Uterus (tissue), 4 donors: ENCODE measurements around the gene AIMP1. TPM values are rescaled to one million over a fixed set of nuclear protein-coding genes. Genes with fewer than 3 reads are reported as not detected.
"Not testable (repeated sequence)": the region's sequence is repeated elsewhere in the genome, so short reads cannot be mapped to it uniquely, and the experiment has no call there.

Experiments
- DNase-seq, 2 donors: peaks; one replicate each; pipeline ENCODE4 v3.0.0-alpha.2; 2019 to 2020
- H3K27ac ChIP-seq, 2 donors: fragments of 200-600 bp; sonication (generic); 1 replicate in 1 of 2; 2 replicates in 1 of 2; pipeline ENCODE4 v1.5.1; 2016 to 2018
- H3K27me3 ChIP-seq, 2 donors: fragments of 200-600 bp; sonication (generic); one replicate each; pipeline ENCODE4 v1.5.1; 2018 to 2019; ENCODE audit warnings: control low read depth in 1 of 2
- H3K36me3 ChIP-seq, 2 donors: fragments of 200-600 bp; sonication (generic); one replicate each; pipeline ENCODE4 v1.5.1; 2019; ENCODE audit warnings: control low read depth in 1 of 2
- H3K4me1 ChIP-seq, 2 donors: fragments of 200-600 bp; sonication (generic); one replicate each; pipeline ENCODE4 v1.5.1; 2018 to 2019; ENCODE audit warnings: control low read depth in 1 of 2
- H3K4me3 ChIP-seq, 2 donors: fragments of 200-600 bp; sonication (generic); 1 replicate in 1 of 2; 2 replicates in 1 of 2; pipeline ENCODE4 v1.5.1; 2018 to 2019; ENCODE audit warnings: mild to moderate bottlenecking in 1 of 2
- H3K9me3 ChIP-seq, 2 donors: fragments of 200-600 bp; sonication (generic); one replicate each; pipeline ENCODE4 v1.5.1; 2019; ENCODE audit warnings: control low read depth in 1 of 2
- POLR2A ChIP-seq, 2 donors: fragments of 450-650 bp; IDR thresholded peaks; one replicate each; pipeline ENCODE4 v1.6.1; 2016; ENCODE audit warnings: antibody characterized with exemption in 2 of 2, mild to moderate bottlenecking in 1 of 2, moderate library complexity in 1 of 2
- intact Hi-C: fragments of 100-400 bp; cut with DNase I; formaldehyde crosslinking; loops from one replicate; pipeline ENCODE4 v1.15.1; 2023; ENCODE audit warnings: low total_unique reads
- total RNA-seq, 4 donors: library from RNA; depleted of rRNA in 3 of 4; stranded (reverse); fragments of >200 nt in 3 of 4; gene quantifications; one replicate each; pipeline versions ENCODE4 v1.1.0 to v1.2.4, GENCODE V29; 2014 to 2023
- TF ChIP-seq, protein P1 (sequence below), 4 experiments: fragments of 200-600 bp in 2 of 4; fragments of 450-650 bp in 2 of 4; sonication (generic) in 2 of 4; IDR thresholded peaks; one replicate each; pipeline ENCODE4 v1.5.1; 2016 to 2019; ENCODE audit warnings: antibody characterized with exemption in 4 of 4, mild to moderate bottlenecking in 2 of 4, moderate library complexity in 1 of 4
- donor health status: DM: yes; HTN: yes; CAD: no.

Gene AIMP1
- total RNA-seq, 4 donors from 2014 or later: 15.1 to 42.4 (median 29.3) TPM

DNA sequence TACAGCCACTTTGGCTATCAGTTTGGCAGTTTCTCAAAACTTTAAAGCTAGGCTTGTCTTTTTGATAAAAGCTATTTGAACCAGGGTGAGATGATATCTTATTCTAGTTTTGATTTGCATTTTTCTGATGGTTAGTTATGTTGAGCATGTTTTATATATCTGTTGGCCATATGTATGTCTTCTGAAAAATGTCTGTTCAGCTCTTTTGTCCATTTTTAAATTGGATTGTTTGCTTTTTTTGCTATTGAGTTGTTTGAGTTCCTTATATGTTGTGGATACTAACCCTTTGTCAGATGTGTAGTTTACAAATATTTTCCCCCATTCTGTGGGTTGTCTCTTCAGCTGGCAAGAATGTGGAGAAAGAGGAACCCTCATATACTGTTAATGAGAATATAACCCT is 63.8 kb downstream of the AIMP1 start:
- Histone ChIP-seq H3K4me3 (no peak overlapping the region), H3K27ac (no peak overlapping the region), H3K27me3 (no peaks in the 10 kb centered on the region), H3K36me3 (no peaks in the 10 kb centered on the region), H3K9me3 (no peaks in the 10 kb centered on the region), H3K4me1 (no peaks in the 10 kb centered on the region)
- no peak for DNase-seq
- TF ChIP-seq, protein P1, sequence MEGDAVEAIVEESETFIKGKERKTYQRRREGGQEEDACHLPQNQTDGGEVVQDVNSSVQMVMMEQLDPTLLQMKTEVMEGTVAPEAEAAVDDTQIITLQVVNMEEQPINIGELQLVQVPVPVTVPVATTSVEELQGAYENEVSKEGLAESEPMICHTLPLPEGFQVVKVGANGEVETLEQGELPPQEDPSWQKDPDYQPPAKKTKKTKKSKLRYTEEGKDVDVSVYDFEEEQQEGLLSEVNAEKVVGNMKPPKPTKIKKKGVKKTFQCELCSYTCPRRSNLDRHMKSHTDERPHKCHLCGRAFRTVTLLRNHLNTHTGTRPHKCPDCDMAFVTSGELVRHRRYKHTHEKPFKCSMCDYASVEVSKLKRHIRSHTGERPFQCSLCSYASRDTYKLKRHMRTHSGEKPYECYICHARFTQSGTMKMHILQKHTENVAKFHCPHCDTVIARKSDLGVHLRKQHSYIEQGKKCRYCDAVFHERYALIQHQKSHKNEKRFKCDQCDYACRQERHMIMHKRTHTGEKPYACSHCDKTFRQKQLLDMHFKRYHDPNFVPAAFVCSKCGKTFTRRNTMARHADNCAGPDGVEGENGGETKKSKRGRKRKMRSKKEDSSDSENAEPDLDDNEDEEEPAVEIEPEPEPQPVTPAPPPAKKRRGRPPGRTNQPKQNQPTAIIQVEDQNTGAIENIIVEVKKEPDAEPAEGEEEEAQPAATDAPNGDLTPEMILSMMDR (IDR thresholded peaks at IDR 0.05): no peak
- TF ChIP-seq POLR2A (IDR thresholded peaks at IDR 0.05): no peak
- intact Hi-C loops: no loop called here

DNA sequence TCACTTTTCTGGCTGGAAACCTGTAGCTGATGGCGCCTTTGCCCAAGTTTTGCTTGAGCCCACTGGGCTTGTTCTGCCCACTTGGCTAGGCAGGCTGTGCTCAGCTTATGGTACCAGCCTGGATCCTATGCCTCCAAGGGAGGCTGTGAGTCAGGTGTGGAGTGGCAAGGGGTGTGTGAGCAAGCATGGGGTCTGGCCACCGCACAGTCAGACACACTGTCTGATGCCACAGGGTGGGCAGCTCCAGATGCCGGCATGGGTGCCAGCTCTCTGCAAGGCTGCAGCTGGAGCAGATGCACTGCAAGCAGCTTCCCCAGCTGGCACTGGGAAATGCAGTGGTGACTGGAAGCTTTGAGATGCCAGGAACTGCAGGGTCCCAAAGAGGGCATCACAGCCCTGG is 68.5 kb downstream of the AIMP1 start:
- Histone ChIP-seq H3K4me1 (no peaks in the 10 kb centered on the region), H3K36me3 (no peaks in the 10 kb centered on the region), H3K27ac (no peak overlapping the region), H3K4me3 (no peak overlapping the region), H3K9me3 (no peaks in the 10 kb centered on the region), H3K27me3 (no peaks in the 10 kb centered on the region)
- no peak for TF ChIP-seq POLR2A (IDR thresholded peaks at IDR 0.05)
- TF ChIP-seq, protein P1 (IDR thresholded peaks at IDR 0.05): no peak
- intact Hi-C loops: no loop called here
- DNase-seq: no peak

DNA sequence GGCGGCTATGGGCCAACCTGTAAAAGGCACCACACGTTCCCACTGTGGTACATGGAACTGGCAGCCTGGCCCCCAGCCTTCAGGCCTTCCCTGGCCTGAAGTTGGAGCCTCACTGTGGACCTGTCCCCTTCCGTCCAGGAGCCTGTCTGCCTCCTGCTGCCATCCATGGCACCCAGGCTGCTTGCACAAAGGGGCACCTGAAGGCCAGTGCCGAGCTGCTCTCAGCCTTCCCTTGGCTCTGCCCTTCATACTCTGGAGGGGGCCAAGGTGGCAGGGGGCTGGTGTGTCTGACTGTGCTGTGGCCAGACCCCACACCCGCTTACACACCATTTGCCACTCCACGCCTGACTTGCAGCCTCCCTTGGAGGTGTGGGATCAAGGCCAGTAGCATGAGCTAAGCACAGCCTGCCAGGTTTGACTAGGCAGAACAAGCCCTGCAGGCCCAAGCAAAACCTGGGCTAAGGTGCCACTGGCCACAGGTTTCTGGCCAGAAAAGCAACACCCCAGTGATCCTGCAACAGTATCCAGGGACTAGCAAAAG is 69.6 kb downstream of the AIMP1 start:
- Histone ChIP-seq H3K4me1 (no peaks in the 10 kb centered on the region), H3K4me3 (no peak overlapping the region), H3K27ac (no peak overlapping the region), H3K9me3 (no peaks in the 10 kb centered on the region), H3K36me3 (no peaks in the 10 kb centered on the region), H3K27me3 (no peaks in the 10 kb centered on the region)
- DNase-seq: no peak
- intact Hi-C loops: no loop called here
- TF ChIP-seq, protein P1 (IDR thresholded peaks at IDR 0.05): no peak
- no peak for TF ChIP-seq POLR2A (IDR thresholded peaks at IDR 0.05)

DNA sequence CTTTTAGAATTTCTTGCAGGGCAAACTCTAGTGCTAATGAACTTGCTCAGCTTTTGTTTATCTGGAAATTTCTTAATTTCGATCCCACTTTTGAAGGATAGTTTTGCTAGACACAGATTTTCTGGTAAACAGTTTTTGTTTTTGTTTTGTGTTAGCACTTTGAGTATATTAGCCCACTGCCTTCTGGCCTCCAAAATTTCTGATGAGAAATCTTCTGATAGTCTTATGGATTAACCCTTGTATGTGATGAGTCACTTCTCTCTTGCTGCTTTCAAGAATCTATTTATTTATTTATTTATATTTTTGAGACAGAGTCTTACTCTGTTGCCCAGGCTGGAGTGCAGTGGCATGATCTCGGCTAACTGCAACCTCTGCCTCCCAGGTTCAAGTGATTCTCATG is 79.2 kb downstream of the AIMP1 start:
- peaks cover 0 to 4% of the 10 kb centered on the region in 2 donors for H3K9me3 ChIP-seq
- intact Hi-C loops: no loop called here
- H3K27me3 ChIP-seq: no peaks in the 10 kb centered on the region
- H3K4me3 ChIP-seq: no peak overlapping the region
- H3K27ac ChIP-seq: no peak overlapping the region
- H3K36me3 ChIP-seq: no peaks in the 10 kb centered on the region
- H3K4me1 ChIP-seq: no peaks in the 10 kb centered on the region
- TF ChIP-seq POLR2A (IDR thresholded peaks at IDR 0.05): no peak
- TF ChIP-seq, protein P1 (IDR thresholded peaks at IDR 0.05): no peak
- DNase-seq: no peak

DNA sequence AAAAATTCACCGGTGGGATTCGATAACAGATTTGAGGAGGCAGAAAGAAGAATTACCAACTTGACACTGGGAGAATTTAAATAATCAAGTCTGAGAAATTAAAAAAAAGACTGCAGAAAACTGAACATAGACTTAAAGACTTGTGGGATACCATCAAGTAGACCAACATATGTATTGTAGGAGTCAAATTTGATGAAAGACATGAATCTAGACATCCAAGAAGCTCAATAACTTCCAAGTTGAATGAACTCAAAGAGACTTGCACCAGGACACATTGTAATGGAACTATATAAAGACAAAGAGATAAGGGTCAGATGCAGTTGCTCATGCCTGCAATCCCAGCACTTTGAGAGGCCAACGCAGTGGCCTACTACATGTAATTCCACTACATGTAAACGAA is 82.5 kb downstream of the AIMP1 start:
- DNase-seq, H3K27ac ChIP-seq, intact Hi-C loops, H3K4me1 ChIP-seq, H3K36me3 ChIP-seq, H3K9me3 ChIP-seq, H3K27me3 ChIP-seq, H3K4me3 ChIP-seq: not testable (repeated sequence)

Other genes with a start within 250 kb of the AIMP1 start
- gene TBCK, start 341 bp upstream of the AIMP1 start, total RNA-seq: 10 to 100 TPM; 37.4 to 97.1 (median 48.3) TPM
- gene GIMD1, start 52.2 kb downstream of the AIMP1 start, total RNA-seq: not detected